RWPE2 (cell line): ENCODE measurements around the gene ARHGAP29.
"Not testable (repeated sequence)": the region's sequence is repeated elsewhere in the genome, so short reads cannot be mapped to it uniquely, and the experiment has no call there.

Source experiments
- ATAC-seq: fragments of 200-7000 bp; cut with Tn5 transposase; 3 replicates; pipeline ENCODE4 v1.9.1; 2021; ENCODE audit warnings: low read depth
- DNase-seq: peaks from one replicate; pipeline ENCODE4 v3.0.0-alpha.2; 2020; ENCODE audit warnings: low spot score
- H3K27ac ChIP-seq: fragments of 450-650 bp; 2 replicates; pipeline ENCODE4 v1.5.1; 2017; ENCODE audit warnings: mild to moderate bottlenecking; ENCODE audit not compliant: poor library complexity, severe bottlenecking
- H3K27me3 ChIP-seq: fragments of 250-450 bp; sonication (Bioruptor Pico); 2 replicates; pipeline ENCODE4 v1.5.1; 2021; ENCODE audit warnings: mild to moderate bottlenecking, moderate library complexity; ENCODE audit not compliant: insufficient read depth, poor library complexity, severe bottlenecking
- H3K36me3 ChIP-seq: fragments of 250-450 bp; sonication (Bioruptor Pico); 2 replicates; pipeline ENCODE4 v1.5.1; 2020; ENCODE audit warnings: low read depth, mild to moderate bottlenecking, moderate library complexity
- H3K4me1 ChIP-seq: fragments of 250-450 bp; sonication (Bioruptor Pico); 2 replicates; pipeline ENCODE4 v1.5.1; 2021; ENCODE audit warnings: mild to moderate bottlenecking, moderate library complexity; ENCODE audit not compliant: insufficient read depth, poor library complexity, severe bottlenecking
- H3K4me3 ChIP-seq: fragments of 250-450 bp; sonication (Bioruptor Pico); 2 replicates; pipeline ENCODE4 v1.5.1; 2021; ENCODE audit warnings: mild to moderate bottlenecking, moderate library complexity; ENCODE audit not compliant: severe bottlenecking
- H3K9me3 ChIP-seq: fragments of 250-450 bp; sonication (Bioruptor Pico); 2 replicates; pipeline ENCODE4 v1.5.1; 2021; ENCODE audit warnings: mild to moderate bottlenecking, moderate library complexity; ENCODE audit not compliant: severe bottlenecking
- TF ChIP-seq, protein P1 (sequence below): fragments of 450-650 bp; IDR thresholded peaks from one replicate; pipeline ENCODE4 v1.5.1; 2017; ENCODE audit warnings: mild to moderate bottlenecking, moderate library complexity; ENCODE audit not compliant: poor library complexity, severe bottlenecking

Gene ARHGAP29

DNA sequence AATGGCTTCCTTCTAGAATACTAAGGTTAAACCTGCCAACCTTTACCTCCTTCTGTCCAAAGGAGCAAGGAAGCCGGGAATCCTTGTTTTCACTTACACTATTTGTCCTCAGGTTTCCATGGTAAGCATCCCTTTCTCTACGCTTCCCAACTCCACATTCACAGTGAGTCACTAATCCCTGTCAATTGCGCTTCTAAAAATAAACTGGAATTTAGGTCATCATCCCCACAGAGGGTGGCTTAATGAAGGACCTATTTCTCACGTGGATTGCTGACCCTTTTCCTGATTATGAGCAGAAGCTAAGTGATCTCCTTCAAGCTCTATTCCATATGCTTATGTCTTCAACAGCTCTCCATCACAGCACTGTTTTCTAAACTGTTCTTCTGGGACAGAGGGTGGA is 76.6 kb downstream of the ARHGAP29 start:
- ATAC-seq (peak; percentile 50; the same call in 2 of the 3 replicates), DNase-seq (no peak)

GRCh38 chr1:94156096-94156625 is 81.2 kb downstream of the ARHGAP29 start:
- Histone ChIP-seq H3K36me3 (no peaks in the 10 kb centered on the region), H3K9me3 (no peaks in the 10 kb centered on the region), H3K27ac (no peak overlapping the region), H3K27me3 (no peaks in the 10 kb centered on the region), H3K4me1 (no peaks in the 10 kb centered on the region), H3K4me3 (no peak overlapping the region)
- no peak for DNase-seq
- ATAC-seq: no peak
- TF ChIP-seq, protein P1, sequence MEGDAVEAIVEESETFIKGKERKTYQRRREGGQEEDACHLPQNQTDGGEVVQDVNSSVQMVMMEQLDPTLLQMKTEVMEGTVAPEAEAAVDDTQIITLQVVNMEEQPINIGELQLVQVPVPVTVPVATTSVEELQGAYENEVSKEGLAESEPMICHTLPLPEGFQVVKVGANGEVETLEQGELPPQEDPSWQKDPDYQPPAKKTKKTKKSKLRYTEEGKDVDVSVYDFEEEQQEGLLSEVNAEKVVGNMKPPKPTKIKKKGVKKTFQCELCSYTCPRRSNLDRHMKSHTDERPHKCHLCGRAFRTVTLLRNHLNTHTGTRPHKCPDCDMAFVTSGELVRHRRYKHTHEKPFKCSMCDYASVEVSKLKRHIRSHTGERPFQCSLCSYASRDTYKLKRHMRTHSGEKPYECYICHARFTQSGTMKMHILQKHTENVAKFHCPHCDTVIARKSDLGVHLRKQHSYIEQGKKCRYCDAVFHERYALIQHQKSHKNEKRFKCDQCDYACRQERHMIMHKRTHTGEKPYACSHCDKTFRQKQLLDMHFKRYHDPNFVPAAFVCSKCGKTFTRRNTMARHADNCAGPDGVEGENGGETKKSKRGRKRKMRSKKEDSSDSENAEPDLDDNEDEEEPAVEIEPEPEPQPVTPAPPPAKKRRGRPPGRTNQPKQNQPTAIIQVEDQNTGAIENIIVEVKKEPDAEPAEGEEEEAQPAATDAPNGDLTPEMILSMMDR: no peak

More for the DNA sequence above, 76.6 kb downstream of the ARHGAP29 start:
- Histone ChIP-seq H3K4me1 (no peaks in the 10 kb centered on the region), H3K36me3 (no peaks in the 10 kb centered on the region), H3K9me3 (no peaks in the 10 kb centered on the region), H3K4me3 (no peak overlapping the region), H3K27me3 (no peaks in the 10 kb centered on the region), H3K27ac (no peak overlapping the region)
- TF ChIP-seq, protein P1: no peak

DNA sequence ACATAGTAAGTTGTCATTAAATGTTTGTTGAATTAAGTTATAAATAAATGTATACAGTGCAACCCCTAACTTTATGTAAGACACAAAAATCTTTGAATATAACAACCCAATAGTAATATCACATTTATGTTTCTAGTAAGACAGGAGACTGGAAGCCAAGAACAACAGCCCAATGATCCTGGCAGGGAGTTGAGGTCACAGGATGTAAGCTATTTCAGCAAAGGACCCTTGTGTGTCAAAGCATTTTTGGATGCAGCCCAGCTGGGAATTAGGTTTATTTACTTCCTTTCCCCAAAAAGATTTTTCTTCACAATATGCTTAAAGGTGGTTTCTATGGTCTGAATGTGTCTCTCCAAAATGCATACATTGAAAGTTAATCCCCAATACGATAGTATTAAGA is 82.4 kb downstream of the ARHGAP29 start:
- H3K9me3 ChIP-seq: no peaks in the 10 kb centered on the region
- DNase-seq: no peak

DNA sequence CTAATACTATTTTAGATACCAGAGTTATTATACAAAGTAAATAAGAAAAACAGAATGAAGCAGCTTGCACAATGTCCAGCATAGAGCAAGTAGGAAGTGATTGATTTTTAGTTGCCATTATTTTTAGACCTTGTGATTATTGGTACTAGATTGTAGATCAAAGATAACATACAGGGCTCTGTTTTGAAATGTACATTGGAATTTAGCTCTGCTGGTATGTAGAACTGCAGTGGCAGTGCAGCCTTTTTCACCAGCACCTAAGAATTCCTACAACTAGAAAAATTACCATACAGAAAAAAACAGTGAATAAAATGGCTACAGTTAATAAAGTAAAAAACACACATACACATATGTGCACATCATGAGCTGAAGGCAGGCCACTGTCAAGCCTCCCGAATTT is 84.3 kb downstream of the ARHGAP29 start:
- Histone ChIP-seq H3K27ac (no peak overlapping the region), H3K36me3 (no peaks in the 10 kb centered on the region), H3K4me3 (no peak overlapping the region), H3K4me1 (no peaks in the 10 kb centered on the region), H3K27me3 (no peaks in the 10 kb centered on the region), H3K9me3 (no peaks in the 10 kb centered on the region)
- TF ChIP-seq, protein P1: no peak
- DNase-seq (no peak), ATAC-seq (no peak)

More for the DNA sequence above, 82.4 kb downstream of the ARHGAP29 start:
- H3K27me3 ChIP-seq: no peaks in the 10 kb centered on the region
- H3K4me3 ChIP-seq: no peak overlapping the region
- no peaks in the 10 kb centered on the region for H3K4me1 ChIP-seq
- H3K27ac ChIP-seq: no peak overlapping the region
- H3K36me3 ChIP-seq: no peaks in the 10 kb centered on the region
- no peak for ATAC-seq
- TF ChIP-seq, protein P1: no peak

- not testable (repeated sequence) for H3K4me1 ChIP-seq, H3K9me3 ChIP-seq, H3K27ac ChIP-seq, H3K36me3 ChIP-seq, H3K4me3 ChIP-seq, ATAC-seq, H3K27me3 ChIP-seq, DNase-seq
Measured at GRCh38 chr1:94149166-94149565, 88.2 kb downstream of the ARHGAP29 start.
